ENCODE data around the gene HOOK2.
A peak's percentile ranks its signal among the peaks of the same experiment; 100 is the strongest.

The HOOK2 gene

DNA sequence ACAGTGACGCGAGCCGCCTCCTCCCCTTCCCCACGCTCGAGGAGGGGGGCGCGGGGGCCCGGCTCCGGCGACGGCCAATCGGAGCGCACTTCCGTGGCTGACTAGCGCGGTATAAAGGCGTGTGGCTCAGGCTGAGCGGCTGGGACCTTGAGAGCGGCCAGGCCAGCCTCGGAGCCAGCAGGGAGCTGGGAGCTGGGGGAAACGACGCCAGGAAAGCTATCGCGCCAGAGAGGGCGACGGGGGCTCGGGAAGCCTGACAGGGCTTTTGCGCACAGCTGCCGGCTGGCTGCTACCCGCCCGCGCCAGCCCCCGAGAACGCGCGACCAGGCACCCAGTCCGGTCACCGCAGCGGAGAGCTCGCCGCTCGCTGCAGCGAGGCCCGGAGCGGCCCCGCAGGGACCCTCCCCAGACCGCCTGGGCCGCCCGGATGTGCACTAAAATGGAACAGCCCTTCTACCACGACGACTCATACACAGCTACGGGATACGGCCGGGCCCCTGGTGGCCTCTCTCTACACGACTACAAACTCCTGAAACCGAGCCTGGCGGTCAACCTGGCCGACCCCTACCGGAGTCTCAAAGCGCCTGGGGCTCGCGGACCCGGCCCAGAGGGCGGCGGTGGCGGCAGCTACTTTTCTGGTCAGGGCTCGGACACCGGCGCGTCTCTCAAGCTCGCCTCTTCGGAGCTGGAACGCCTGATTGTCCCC, 16.1 kb upstream of the HOOK2 start, which contains the start of gene JUNB:
TSS of gene JUNB (plus strand) at position 142 of the 706 bp plus-strand sequence. CDS start at position 428, 286 bp downstream.
- TF ChIP-seq, protein P1, sequence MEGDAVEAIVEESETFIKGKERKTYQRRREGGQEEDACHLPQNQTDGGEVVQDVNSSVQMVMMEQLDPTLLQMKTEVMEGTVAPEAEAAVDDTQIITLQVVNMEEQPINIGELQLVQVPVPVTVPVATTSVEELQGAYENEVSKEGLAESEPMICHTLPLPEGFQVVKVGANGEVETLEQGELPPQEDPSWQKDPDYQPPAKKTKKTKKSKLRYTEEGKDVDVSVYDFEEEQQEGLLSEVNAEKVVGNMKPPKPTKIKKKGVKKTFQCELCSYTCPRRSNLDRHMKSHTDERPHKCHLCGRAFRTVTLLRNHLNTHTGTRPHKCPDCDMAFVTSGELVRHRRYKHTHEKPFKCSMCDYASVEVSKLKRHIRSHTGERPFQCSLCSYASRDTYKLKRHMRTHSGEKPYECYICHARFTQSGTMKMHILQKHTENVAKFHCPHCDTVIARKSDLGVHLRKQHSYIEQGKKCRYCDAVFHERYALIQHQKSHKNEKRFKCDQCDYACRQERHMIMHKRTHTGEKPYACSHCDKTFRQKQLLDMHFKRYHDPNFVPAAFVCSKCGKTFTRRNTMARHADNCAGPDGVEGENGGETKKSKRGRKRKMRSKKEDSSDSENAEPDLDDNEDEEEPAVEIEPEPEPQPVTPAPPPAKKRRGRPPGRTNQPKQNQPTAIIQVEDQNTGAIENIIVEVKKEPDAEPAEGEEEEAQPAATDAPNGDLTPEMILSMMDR (IDR thresholded peaks at IDR 0.05; ENCODE audit: borderline replicate concordance, insufficient read depth, low read depth, low read length) = peak; percentile 20; the same call in 1 of the 2 replicates

DNA sequence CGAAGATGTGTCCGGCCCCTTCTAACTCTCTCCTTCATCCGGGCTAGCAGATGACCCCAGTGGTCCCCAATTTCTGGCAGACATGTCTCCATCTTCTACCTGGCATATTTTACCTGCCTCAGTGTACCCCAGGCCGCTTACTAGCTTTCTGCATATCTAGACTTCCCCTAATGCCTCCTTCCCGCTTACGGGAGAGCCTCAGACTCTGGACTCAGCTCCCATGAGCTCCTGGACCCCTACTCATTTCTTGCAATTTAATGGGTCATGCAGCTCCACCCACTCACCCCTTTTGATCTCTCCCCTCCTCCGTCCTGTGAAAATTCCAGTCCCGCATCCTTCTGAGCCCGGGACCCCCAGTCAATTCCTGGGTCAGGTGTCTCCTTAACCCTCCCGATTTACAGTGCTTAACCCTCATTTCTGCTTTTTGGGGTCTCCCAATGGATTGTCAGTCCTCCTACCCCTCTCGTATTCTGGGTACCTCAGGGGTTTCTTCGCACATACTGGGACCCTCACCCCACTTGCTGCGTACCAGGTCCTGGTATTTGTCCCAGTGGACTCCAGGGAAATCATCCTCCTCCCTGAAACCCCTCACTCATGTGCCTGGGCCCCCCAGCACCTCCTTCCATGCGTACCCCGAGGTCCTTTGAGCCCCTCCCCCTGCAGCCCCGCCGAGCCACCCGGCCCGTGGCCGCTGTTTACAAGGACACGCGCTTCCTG, 15.4 kb upstream of the HOOK2 start:
- peak overlapping the region; percentile 95 for H3K4me3 ChIP-seq (ENCODE audit: low read depth, low read length)
- TF ChIP-seq, protein P1 (IDR thresholded peaks at IDR 0.05; ENCODE audit: borderline replicate concordance, insufficient read depth, low read depth, low read length) = no peak

More for the DNA sequence above, 16.1 kb upstream of the HOOK2 start, which contains the start of gene JUNB:
- H3K4me3 ChIP-seq (ENCODE audit: low read depth, low read length) = peak within 1 kb of the TSS; percentile 95

DNA sequence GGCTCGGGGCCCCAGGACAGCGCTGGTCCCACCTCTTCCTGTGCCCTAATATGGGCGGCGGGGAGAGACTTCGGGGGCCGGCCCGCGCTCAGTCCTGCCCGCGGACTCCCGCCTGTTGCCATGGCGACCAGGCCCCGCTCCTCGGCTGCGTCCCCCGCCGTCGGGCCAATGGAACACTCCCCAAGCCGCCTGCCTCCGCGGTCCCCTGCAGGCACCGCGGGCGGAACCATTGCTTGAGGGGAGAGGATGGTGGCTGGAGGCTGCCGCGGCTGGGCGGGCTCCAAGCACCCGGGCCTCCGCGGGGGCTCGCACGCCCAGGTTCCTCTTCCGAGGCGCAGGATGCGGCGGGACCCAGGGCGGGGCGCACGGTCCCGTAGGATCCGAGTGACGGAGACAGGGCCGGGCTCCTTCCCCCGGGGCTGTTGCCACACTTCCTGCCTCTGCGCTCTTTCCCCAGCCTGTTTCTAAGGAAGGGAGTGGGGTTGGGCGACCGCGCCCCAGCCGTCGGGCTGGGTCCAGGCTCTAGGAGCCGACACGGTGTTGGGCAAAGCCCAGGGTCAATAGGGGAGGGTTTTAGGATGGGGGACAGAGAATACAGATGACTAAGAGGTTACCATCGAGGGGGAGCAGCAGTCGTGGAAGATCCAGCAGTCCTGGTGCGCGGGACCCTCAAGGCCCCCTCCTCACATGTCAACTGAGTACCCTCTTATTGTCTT, 14.7 kb upstream of the HOOK2 start:
- TF ChIP-seq, protein P1 (IDR thresholded peaks at IDR 0.05; ENCODE audit: borderline replicate concordance, insufficient read depth, low read depth, low read length) = no peak
- H3K4me3 ChIP-seq (ENCODE audit: low read depth, low read length) = peak overlapping the region; percentile 95

- TF ChIP-seq, protein P1 (IDR thresholded peaks at IDR 0.05; ENCODE audit: borderline replicate concordance, insufficient read depth, low read depth, low read length) = no peak
- H3K4me3 ChIP-seq (ENCODE audit: low read depth, low read length) = peak overlapping the region; percentile 95
Measured at GRCh38 chr19:12789098-12789903, 13.9 kb upstream of the HOOK2 start.

DNA sequence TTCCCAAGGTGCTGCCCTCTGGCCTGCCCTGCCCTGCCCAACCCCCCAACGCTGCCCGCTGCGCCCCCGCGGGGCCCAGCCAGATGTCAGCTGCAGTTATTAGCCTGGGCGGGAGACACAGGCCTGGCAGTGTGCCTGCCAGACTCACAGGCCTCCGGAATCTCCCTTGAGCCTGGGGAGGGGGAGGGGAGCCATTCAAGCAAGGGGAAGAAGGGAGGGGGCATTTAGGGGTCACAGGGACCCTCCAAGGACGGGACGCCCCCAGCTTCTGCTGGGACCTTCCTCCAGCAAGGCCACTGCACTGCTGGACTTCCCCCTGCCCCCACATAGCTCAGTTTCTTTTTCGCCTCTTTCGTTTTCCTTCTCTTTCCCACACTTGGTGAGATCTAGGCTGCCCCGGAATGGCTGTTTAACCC, 13.3 kb upstream of the HOOK2 start:
- TF ChIP-seq, protein P1 (IDR thresholded peaks at IDR 0.05; ENCODE audit: borderline replicate concordance, insufficient read depth, low read depth, low read length) = no peak
- H3K4me3 ChIP-seq (ENCODE audit: low read depth, low read length) = peak overlapping the region; percentile 95

DNA sequence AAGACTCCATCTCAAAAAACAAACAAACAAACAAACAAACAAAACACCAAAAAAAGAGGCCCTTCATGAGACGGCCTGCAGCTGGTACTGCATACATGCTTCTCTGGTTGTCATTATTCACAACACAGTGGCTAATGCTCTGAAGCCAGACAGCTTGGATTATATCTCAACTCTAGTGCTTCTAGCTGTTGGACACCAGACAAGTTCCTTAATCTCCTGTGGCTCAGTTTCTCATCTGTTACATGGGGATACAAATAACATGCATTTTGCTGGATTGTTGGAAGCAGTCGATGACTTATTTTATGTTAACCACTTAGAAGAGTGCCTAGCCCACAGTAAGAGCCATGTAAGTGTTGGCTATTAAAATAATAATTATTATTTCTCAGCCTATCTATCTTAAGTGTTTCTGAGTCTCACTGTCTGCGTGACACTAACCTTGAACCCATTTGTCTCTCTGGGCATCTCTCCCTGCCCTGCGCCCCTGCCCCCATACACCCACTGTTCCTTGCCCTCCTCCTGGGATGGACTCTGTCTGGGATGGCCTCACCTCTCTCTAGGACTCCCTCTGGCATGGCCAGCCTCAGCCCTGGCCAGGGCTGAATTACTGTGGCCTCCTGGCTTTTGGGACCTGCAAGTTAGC, 12.8 kb upstream of the HOOK2 start:
- TF ChIP-seq, protein P1 (IDR thresholded peaks at IDR 0.05; ENCODE audit: borderline replicate concordance, insufficient read depth, low read depth, low read length) = no peak
- peak overlapping the region; percentile 95 for H3K4me3 ChIP-seq (ENCODE audit: low read depth, low read length)
